ENCODE results near the gene SLC6A2.

The SLC6A2 gene

DNA sequence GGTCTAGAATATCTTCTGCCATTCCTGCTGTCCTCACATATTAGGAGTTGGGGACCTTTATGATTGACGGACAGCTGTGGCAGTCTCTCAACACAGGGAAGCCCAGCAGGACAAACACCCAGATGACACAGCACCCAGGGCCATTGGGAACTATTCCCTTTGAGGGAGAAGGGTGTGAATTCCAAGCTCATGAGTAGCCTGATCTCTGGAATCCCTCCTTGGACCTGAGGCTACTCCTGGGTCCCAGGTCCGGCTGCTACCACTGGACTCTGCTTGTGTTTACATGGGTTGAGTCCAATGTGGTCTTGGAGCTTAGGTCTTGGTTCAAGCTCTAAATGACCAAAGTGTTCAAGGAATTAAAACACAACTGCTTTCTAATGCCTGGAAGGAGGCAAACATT, 78.9 kb downstream of the SLC6A2 start:
- no peak for TF ChIP-seq CTCF (IDR thresholded peaks at IDR 0.05; ENCODE audit: low read depth, low read length)
- Histone ChIP-seq H3K36me3 (no peaks in the 10 kb centered on the region), H3K4me1 (no peaks in the 10 kb centered on the region), H3K27me3 (peaks cover 19% of the 10 kb centered on the region), H3K4me3 (ENCODE audit: low read depth, low read length) (no peak overlapping the region), H3K9me3 (no peaks in the 10 kb centered on the region)
- no peak for DNase-seq

- Histone ChIP-seq H3K36me3 (no peaks in the 10 kb centered on the region), H3K27me3 (peaks cover 21% of the 10 kb centered on the region), H3K9me3 (no peaks in the 10 kb centered on the region), H3K4me1 (no peaks in the 10 kb centered on the region), H3K4me3 (ENCODE audit: low read depth, low read length) (no peak overlapping the region)
- DNase-seq = no peak
- TF ChIP-seq CTCF (IDR thresholded peaks at IDR 0.05; ENCODE audit: low read depth, low read length) = no peak
Measured at GRCh38 chr16:55735120-55735781, 79.5 kb downstream of the SLC6A2 start.

- TF ChIP-seq CTCF (IDR thresholded peaks at IDR 0.05; ENCODE audit: low read depth, low read length) = no peak
- H3K27me3 ChIP-seq = peaks cover 24% of the 10 kb centered on the region
- H3K4me1 ChIP-seq = no peaks in the 10 kb centered on the region
- H3K36me3 ChIP-seq = no peaks in the 10 kb centered on the region
- DNase-seq = no peak
- no peaks in the 10 kb centered on the region for H3K9me3 ChIP-seq
- H3K4me3 ChIP-seq (ENCODE audit: low read depth, low read length) = no peak overlapping the region
Measured at GRCh38 chr16:55736671-55737070, 80.9 kb downstream of the SLC6A2 start.

DNA sequence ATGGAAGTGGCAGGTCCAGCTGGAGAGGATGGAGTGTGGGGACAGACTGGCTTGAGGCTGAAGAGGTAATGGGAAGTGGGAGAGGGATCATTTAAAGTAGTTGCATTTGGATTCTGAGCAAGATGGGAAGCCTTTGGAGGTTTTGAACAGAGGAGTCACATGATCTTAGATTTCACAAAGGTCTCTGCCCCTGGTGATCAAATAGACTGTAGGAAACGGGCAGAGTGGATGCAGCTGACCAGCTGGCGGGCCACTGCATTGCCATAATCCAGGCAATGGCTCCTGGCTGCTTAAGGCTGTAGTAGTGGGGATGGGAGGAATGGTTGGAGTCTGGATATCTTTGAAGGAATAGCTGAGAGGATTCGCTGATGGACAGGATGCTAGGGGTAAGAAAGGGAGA, 81.5 kb downstream of the SLC6A2 start:
- Histone ChIP-seq H3K9me3 (no peaks in the 10 kb centered on the region), H3K36me3 (no peaks in the 10 kb centered on the region), H3K4me1 (no peaks in the 10 kb centered on the region), H3K27me3 (peaks cover 24% of the 10 kb centered on the region), H3K4me3 (ENCODE audit: low read depth, low read length) (no peak overlapping the region)
- DNase-seq = no peak
- no peak for TF ChIP-seq CTCF (IDR thresholded peaks at IDR 0.05; ENCODE audit: low read depth, low read length)

- Histone ChIP-seq H3K4me1 (no peaks in the 10 kb centered on the region), H3K27me3 (peaks cover 24% of the 10 kb centered on the region), H3K9me3 (no peaks in the 10 kb centered on the region), H3K36me3 (no peaks in the 10 kb centered on the region), H3K4me3 (ENCODE audit: low read depth, low read length) (no peak overlapping the region)
- DNase-seq = no peak
- no peak for TF ChIP-seq CTCF (IDR thresholded peaks at IDR 0.05; ENCODE audit: low read depth, low read length)
Measured at GRCh38 chr16:55737966-55738365, 82.2 kb downstream of the SLC6A2 start.

DNA sequence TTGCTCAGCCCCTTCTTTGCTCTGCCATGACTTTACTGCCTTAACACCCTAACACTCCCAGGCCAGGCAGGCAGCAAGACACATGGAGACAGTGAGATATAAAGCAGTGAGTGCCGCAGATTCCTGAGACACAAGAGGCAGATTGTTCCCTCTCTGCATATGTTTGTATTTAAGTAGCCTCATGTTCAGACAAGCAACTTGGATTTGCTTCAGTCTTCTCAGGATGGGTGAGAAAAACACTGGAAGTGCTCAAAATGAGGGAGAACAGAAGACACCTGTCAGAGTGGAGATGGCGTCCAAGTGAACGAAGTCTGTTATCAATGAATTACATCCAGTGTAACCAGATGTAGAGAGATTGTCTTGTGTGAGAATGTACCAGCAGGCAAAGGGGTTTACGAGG, 90.3 kb downstream of the SLC6A2 start:
- Histone ChIP-seq H3K4me3 (ENCODE audit: low read depth, low read length) (no peak overlapping the region), H3K9me3 (no peaks in the 10 kb centered on the region), H3K4me1 (no peaks in the 10 kb centered on the region), H3K36me3 (no peaks in the 10 kb centered on the region), H3K27me3 (peaks cover 10% of the 10 kb centered on the region)
- DNase-seq = no peak
- TF ChIP-seq CTCF (IDR thresholded peaks at IDR 0.05; ENCODE audit: low read depth, low read length) = no peak

All from BE2C (cell line).